Measurements from ENCODE around the gene LMLN. TPM values are rescaled to one million over a fixed set of nuclear protein-coding genes. Genes with fewer than 3 reads are reported as not detected.

LMLN gene
- total RNA-seq, 1 donor from 2014 or later: 8.8 TPM

Other genes with a start within 250 kb of the LMLN start
- gene RUBCN, start 223.3 kb upstream of the LMLN start, total RNA-seq: 17.8 TPM
- gene FYTTD1, start 210.3 kb upstream of the LMLN start, total RNA-seq: 71.8 TPM
- 19.8 TPM for gene LRCH3, start 169.0 kb upstream of the LMLN start, total RNA-seq
- gene RPL35A, start 10.0 kb upstream of the LMLN start, total RNA-seq: 751 TPM